T-helper 17 cell (primary cell): Measurements from ENCODE around the gene ZNF333. TPM values are rescaled to one million over a fixed set of nuclear protein-coding genes. Genes with fewer than 3 reads are reported as not detected.

Experiments
- ATAC-seq: fragments of 150-1000 bp; cut with Tn5 transposase; 2 replicates; pipeline ENCODE4 v1.10.0; 2021; ENCODE audit warnings: mild to moderate bottlenecking, moderate library complexity
- DNase-seq, 3 donors: peaks; one replicate each; pipeline versions ENCODE4 v3.0.0 to v3.0.0-alpha.2; 2020 to 2021
- H3K9me3 ChIP-seq: one replicate; pipeline ENCODE4 v1.7.0; 2013; ENCODE audit warnings: low read length, mild to moderate bottlenecking; ENCODE audit not compliant: control insufficient read depth, poor library complexity, severe bottlenecking
- H3K27ac Mint-ChIP-seq: one replicate; pipeline ENCODE4 v1.8.0; 2022; ENCODE audit warnings: mild to moderate bottlenecking, moderate library complexity, mixed read lengths
- H3K27me3 Mint-ChIP-seq: one replicate; pipeline ENCODE4 v1.8.0; 2022; ENCODE audit warnings: mixed read lengths
- H3K36me3 Mint-ChIP-seq: one replicate; pipeline ENCODE4 v1.8.0; 2022; ENCODE audit warnings: low read depth, mixed read lengths
- H3K4me1 Mint-ChIP-seq: one replicate; pipeline ENCODE4 v1.8.0; 2022; ENCODE audit warnings: mild to moderate bottlenecking, mixed read lengths
- H3K4me3 Mint-ChIP-seq: one replicate; pipeline ENCODE4 v1.8.0; 2022; ENCODE audit warnings: mild to moderate bottlenecking, moderate library complexity, mixed read lengths
- total RNA-seq, 4 donors: library from RNA in 2 of 4; stranded (reverse) in 2 of 4; gene quantifications; one replicate each; pipeline ENCODE4 v1.2.3 and lab custom pipeline; 2022 to 2026

The ZNF333 gene
- total RNA-seq, 2 donors from 2014 or later: 17.6 to 22.7 TPM

- H3K36me3 Mint-ChIP-seq: peaks cover 22% of the 10 kb centered on the region
Observed at GRCh38 chr19:14718522-14719116, 28.8 kb downstream of the ZNF333 start.

GRCh38 chr19:14719162-14719561 lies 29.3 kb downstream of the ZNF333 start:
- H3K9me3 ChIP-seq: peaks cover 33% of the 10 kb centered on the region
- Mint-ChIP-seq H3K27ac (no peak overlapping the region), H3K27me3 (no peaks in the 10 kb centered on the region), H3K36me3 (peaks cover 22% of the 10 kb centered on the region), H3K4me3 (no peak overlapping the region), H3K4me1 (no peaks in the 10 kb centered on the region)
- ATAC-seq: no peak
- DNase-seq: no peak

More at GRCh38 chr19:14718522-14719116, 28.8 kb downstream of the ZNF333 start:
- Mint-ChIP-seq H3K4me3 (no peak overlapping the region), H3K4me1 (no peaks in the 10 kb centered on the region), H3K27ac (no peak overlapping the region), H3K27me3 (no peaks in the 10 kb centered on the region)
- ATAC-seq: no peak
- DNase-seq: no peak
- H3K9me3 ChIP-seq: peaks cover 33% of the 10 kb centered on the region

- H3K9me3 ChIP-seq: peaks cover 33% of the 10 kb centered on the region
- peaks cover 10% of the 10 kb centered on the region for H3K36me3 Mint-ChIP-seq
Observed at GRCh38 chr19:14722127-14722526, 32.3 kb downstream of the ZNF333 start.

GRCh38 chr19:14728595-14728994 lies 38.7 kb downstream of the ZNF333 start:
- no peak overlapping the region for H3K4me3 Mint-ChIP-seq
- H3K27me3 Mint-ChIP-seq: no peaks in the 10 kb centered on the region
- no peak for ATAC-seq
- H3K36me3 Mint-ChIP-seq: peaks cover 8% of the 10 kb centered on the region
- H3K27ac Mint-ChIP-seq: no peak overlapping the region
- H3K9me3 ChIP-seq: peaks cover 13% of the 10 kb centered on the region
- no peak for DNase-seq
- H3K4me1 Mint-ChIP-seq: no peaks in the 10 kb centered on the region

More at GRCh38 chr19:14722127-14722526, 32.3 kb downstream of the ZNF333 start:
- Mint-ChIP-seq H3K27ac (no peak overlapping the region), H3K4me3 (no peak overlapping the region), H3K27me3 (no peaks in the 10 kb centered on the region), H3K4me1 (no peaks in the 10 kb centered on the region)
- no peak for DNase-seq
- ATAC-seq: no peak

GRCh38 chr19:14731200-14731599 lies 41.4 kb downstream of the ZNF333 start:
- peaks cover 8% of the 10 kb centered on the region for H3K9me3 ChIP-seq
- Mint-ChIP-seq H3K4me1 (no peaks in the 10 kb centered on the region), H3K36me3 (peaks cover 8% of the 10 kb centered on the region), H3K4me3 (no peak overlapping the region), H3K27me3 (no peaks in the 10 kb centered on the region), H3K27ac (no peak overlapping the region)
- no peak for DNase-seq
- ATAC-seq: no peak

DNA sequence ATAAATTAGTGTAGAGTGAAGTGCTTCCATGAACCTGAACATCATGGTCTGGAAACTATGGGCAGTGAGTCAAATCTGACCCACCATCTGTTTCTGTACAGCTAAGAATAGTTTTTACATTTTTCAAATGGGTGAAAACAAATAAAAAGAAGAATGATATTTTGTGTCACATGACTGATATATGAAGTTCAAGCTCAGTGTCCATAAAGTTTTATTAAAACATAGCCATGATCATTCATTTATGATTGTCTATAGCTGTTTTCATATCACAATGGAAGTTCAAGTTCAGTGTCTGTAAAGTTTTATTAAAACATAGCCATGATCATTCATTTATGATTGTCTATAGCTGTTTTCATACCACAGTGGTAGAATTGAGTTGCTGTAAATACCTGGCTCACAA lies 42.7 kb downstream of the ZNF333 start:
- no peak overlapping the region for H3K27ac Mint-ChIP-seq
- DNase-seq: no peak
- H3K4me1 Mint-ChIP-seq: no peaks in the 10 kb centered on the region
- peaks cover 6% of the 10 kb centered on the region for H3K36me3 Mint-ChIP-seq
- H3K9me3 ChIP-seq: peaks cover 4% of the 10 kb centered on the region
- H3K4me3 Mint-ChIP-seq: no peak overlapping the region
- no peaks in the 10 kb centered on the region for H3K27me3 Mint-ChIP-seq
- ATAC-seq: no peak

DNA sequence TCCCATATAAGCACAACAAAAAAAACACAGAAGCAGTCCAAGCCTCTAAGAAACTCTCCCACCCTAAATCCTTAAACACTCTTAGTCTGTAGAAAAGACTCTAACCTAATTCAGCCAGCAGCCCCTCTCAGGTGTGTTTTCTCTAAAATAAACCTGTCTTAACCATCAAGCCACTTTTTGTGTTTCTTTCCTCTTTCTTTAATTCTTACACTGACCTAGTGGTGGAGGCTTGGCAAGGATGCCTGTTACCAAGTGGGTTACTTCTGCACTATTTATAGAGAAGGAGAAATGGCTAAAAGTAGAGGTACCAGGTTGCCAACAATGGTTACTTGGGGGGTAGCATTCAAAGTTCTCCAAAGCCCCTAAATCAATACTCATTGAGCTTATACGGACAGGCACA lies 43.7 kb downstream of the ZNF333 start:
- ATAC-seq (no peak), DNase-seq (no peak)
- peaks cover 6% of the 10 kb centered on the region for H3K36me3 Mint-ChIP-seq
- no peaks in the 10 kb centered on the region for H3K9me3 ChIP-seq
- H3K27me3 Mint-ChIP-seq: no peaks in the 10 kb centered on the region
- no peak overlapping the region for H3K4me3 Mint-ChIP-seq
- H3K27ac Mint-ChIP-seq: no peak overlapping the region
- H3K4me1 Mint-ChIP-seq: no peaks in the 10 kb centered on the region

- no peak overlapping the region for H3K4me3 Mint-ChIP-seq
- no peaks in the 10 kb centered on the region for H3K9me3 ChIP-seq
- H3K36me3 Mint-ChIP-seq: peaks cover 3% of the 10 kb centered on the region
- no peaks in the 10 kb centered on the region for H3K4me1 Mint-ChIP-seq
- no peaks in the 10 kb centered on the region for H3K27me3 Mint-ChIP-seq
- ATAC-seq: no peak
- H3K27ac Mint-ChIP-seq: no peak overlapping the region
- DNase-seq: no peak
Observed at GRCh38 chr19:14735915-14736314, 46.1 kb downstream of the ZNF333 start.

DNA sequence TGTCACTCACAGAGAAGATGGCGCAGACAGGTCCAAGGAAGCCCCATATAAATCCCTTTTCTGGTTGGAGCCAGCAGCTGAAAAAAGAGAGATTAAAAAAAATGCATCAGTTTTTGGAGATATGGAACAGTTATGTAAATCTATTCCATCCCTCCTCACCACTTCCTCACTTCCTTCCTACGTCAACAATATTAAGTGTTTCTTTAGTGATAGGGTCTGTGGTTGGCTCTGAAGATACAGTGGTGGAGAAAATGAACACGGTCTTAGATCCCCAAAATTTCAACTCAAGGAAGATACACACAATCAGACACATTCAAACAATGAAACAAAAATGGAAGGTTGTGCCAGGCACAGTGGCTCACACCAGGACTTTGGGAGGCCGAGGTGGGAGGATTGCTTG lies 57.0 kb downstream of the ZNF333 start:
- Mint-ChIP-seq H3K27ac (no peak overlapping the region), H3K36me3 (no peaks in the 10 kb centered on the region), H3K4me3 (no peak overlapping the region), H3K27me3 (no peaks in the 10 kb centered on the region), H3K4me1 (no peaks in the 10 kb centered on the region)
- DNase-seq: no peak
- H3K9me3 ChIP-seq: no peaks in the 10 kb centered on the region
- ATAC-seq: no peak

DNA sequence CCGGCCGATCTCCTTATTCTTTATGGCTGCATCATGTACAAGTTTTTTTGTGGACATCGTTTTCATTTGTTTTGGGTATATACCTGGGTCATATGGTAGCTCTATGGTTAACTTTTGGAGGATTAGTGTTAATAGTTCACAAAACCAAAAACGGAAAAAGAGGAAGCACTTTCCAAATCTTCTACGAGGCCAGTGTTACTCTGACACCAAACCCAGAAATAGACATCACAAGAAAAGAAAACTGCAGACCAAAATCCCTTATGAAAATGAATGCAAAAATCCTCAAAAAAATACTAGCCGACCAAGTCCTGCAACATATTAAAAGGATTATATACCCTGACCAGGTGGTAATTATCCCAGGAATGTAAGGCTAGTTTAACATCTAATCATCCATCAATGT lies 58.8 kb downstream of the ZNF333 start:
- no peaks in the 10 kb centered on the region for H3K36me3 Mint-ChIP-seq
- no peaks in the 10 kb centered on the region for H3K4me1 Mint-ChIP-seq
- DNase-seq: no peak
- no peaks in the 10 kb centered on the region for H3K9me3 ChIP-seq
- no peaks in the 10 kb centered on the region for H3K27me3 Mint-ChIP-seq
- no peak overlapping the region for H3K27ac Mint-ChIP-seq
- no peak overlapping the region for H3K4me3 Mint-ChIP-seq
- ATAC-seq: no peak

DNA sequence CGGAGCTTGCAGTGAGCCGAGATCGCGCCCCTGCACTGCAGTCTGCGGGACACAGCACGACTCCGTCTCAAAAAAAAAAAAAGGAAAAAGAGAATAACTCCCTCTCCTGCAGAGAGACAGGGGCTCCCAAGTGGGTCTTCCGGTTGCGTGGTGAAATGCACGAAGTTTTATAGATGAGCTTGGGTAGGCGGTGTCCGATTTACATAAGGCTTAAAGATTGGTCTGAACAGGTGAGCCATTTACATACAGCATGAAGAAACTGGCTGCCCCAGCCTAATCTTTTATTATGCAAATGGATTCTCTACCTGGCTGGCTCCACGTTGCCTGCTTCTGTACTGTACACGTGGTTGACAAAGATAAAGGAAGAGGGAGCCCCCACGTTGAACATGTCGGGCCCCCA lies 69.0 kb downstream of the ZNF333 start:
- ATAC-seq (no peak), DNase-seq (no peak)
- Mint-ChIP-seq H3K4me3 (no peak overlapping the region), H3K36me3 (peaks cover 2% of the 10 kb centered on the region), H3K4me1 (no peaks in the 10 kb centered on the region), H3K27ac (no peak overlapping the region), H3K27me3 (peaks cover 12% of the 10 kb centered on the region)
- no peaks in the 10 kb centered on the region for H3K9me3 ChIP-seq

DNA sequence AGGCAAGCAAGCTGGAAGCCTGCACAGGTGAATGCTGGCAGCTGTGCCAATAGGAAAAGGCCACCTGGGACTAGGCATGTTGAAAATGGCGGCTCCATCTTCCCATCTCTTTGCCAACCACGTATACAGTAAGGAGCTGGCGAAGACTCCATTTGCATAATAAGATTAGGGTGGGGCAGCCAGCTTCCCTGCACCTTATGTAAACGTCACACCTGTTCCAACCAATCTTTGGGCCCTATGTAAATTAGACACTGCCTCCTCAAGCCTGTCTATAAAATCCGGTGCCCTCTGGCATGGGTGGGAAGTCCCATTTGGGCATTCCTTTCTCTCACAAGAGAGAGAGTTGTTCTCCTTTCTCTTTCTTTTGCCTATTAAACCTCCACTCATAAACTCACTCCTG lies 71.8 kb downstream of the ZNF333 start:
- H3K9me3 ChIP-seq: no peaks in the 10 kb centered on the region
- Mint-ChIP-seq H3K27ac (no peak overlapping the region), H3K4me3 (no peak overlapping the region), H3K4me1 (no peaks in the 10 kb centered on the region), H3K36me3 (peaks cover 6% of the 10 kb centered on the region), H3K27me3 (peaks cover 33% of the 10 kb centered on the region)
- ATAC-seq: no peak
- no peak for DNase-seq

GRCh38 chr19:14762111-14762510 lies 72.3 kb downstream of the ZNF333 start:
- ATAC-seq (no peak), DNase-seq (no peak)
- Mint-ChIP-seq H3K4me1 (no peaks in the 10 kb centered on the region), H3K27ac (no peak overlapping the region), H3K27me3 (peaks cover 33% of the 10 kb centered on the region), H3K4me3 (no peak overlapping the region), H3K36me3 (peaks cover 6% of the 10 kb centered on the region)
- H3K9me3 ChIP-seq: no peaks in the 10 kb centered on the region

DNA sequence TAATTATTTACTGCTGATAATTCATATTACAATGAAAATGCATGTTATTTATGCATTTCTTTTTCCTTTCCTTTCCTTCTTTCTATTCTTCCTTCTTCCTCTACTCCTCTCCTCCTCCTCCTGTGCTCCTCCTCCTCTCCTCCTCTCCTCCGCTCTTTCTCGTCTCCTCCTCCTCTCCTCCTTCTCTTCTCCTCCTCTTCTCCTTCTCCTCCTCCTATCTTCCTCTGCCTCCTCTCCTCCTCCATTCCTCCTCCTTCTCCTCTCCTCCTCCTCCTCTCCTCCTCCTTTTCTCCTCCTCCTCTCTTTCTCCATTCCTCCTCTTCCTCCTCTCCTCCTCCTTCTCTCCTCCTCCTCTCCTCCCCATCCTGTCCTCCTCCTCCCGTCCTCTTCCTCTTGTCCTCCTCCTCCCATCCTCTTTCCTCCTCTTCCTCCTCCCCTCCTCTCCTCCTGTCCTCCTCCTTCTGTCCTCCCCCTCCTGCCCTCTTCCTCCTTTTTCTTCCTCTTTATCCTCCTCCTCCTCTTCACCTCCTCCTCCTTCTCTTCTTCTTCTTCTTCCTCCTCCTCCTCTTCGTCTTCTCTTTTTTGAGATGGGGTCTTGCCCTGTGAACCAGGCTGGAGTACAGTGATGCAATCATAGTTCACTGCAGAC lies 73.8 kb downstream of the ZNF333 start:
- peaks cover 48% of the 10 kb centered on the region for H3K27me3 Mint-ChIP-seq

More for the DNA sequence above, 73.8 kb downstream of the ZNF333 start:
- H3K9me3 ChIP-seq: no peaks in the 10 kb centered on the region
- Mint-ChIP-seq H3K4me1 (no peaks in the 10 kb centered on the region), H3K36me3 (peaks cover 6% of the 10 kb centered on the region), H3K4me3 (no peak overlapping the region), H3K27ac (no peak overlapping the region)
- ATAC-seq (no peak), DNase-seq (no peak)
